HepG2 (cell line): Measurements from ENCODE around the gene SEMA3G. TPM values are rescaled to one million over a fixed set of nuclear protein-coding genes. Genes with fewer than 3 reads are reported as not detected.

Experiments used
- AFF4 ChIP-seq: sonication (generic); formaldehyde crosslinking; IDR thresholded peaks from 2 replicates; pipeline ENCODE4 v1.4.0; 2020; ENCODE audit warnings: missing genetic modification reagents
- FOXM1 ChIP-seq: sonication (generic); formaldehyde crosslinking; IDR thresholded peaks from 2 replicates; pipeline ENCODE4 v1.5.0; 2020; ENCODE audit warnings: missing genetic modification reagents
- KIAA2018 ChIP-seq: sonication (generic); formaldehyde crosslinking; IDR thresholded peaks from 2 replicates; pipeline ENCODE4 v1.5.0; 2020; ENCODE audit warnings: mild to moderate bottlenecking, missing genetic modification reagents, borderline replicate concordance
- ONECUT2 ChIP-seq: sonication (generic); formaldehyde crosslinking; IDR thresholded peaks from 2 replicates; pipeline ENCODE4 v1.4.0; 2020; ENCODE audit warnings: missing genetic modification reagents
- PHB2 ChIP-seq: fragments of 450-650 bp; IDR thresholded peaks from 2 replicates; pipeline ENCODE4 v1.6.1; 2018; ENCODE audit not compliant: partially characterized antibody
- ZFP36 ChIP-seq: fragments of 150-350 bp; IDR thresholded peaks from 2 replicates; pipeline ENCODE4 v1.6.1; 2018; ENCODE audit warnings: borderline replicate concordance, low read length, low read depth; ENCODE audit not compliant: partially characterized antibody
- ZFP82 ChIP-seq: sonication (generic); formaldehyde crosslinking; IDR thresholded peaks from 2 replicates; pipeline ENCODE4 v1.5.1; 2020; ENCODE audit warnings: mild to moderate bottlenecking, missing genetic modification reagents, borderline replicate concordance
- ZNF281 ChIP-seq: sonication (generic); formaldehyde crosslinking; IDR thresholded peaks from 2 replicates; pipeline ENCODE4 v1.4.0; 2020; ENCODE audit warnings: missing genetic modification reagents, borderline replicate concordance
- ZNF337 ChIP-seq: sonication (generic); formaldehyde crosslinking; IDR thresholded peaks from 2 replicates; pipeline ENCODE4 v1.5.1; 2020; ENCODE audit warnings: missing genetic modification reagents, low read depth, mild to moderate bottlenecking, borderline replicate concordance
- ZNF577 ChIP-seq: sonication (generic); formaldehyde crosslinking; IDR thresholded peaks from 2 replicates; pipeline ENCODE4 v1.4.0; 2020; ENCODE audit warnings: mild to moderate bottlenecking, low read depth, missing genetic modification reagents, borderline replicate concordance
- ZNF639 ChIP-seq: conservative IDR thresholded peaks from 2 replicates; pipeline ENCODE4 v1.6.1; 2018; ENCODE audit warnings: missing genetic modification reagents
- ZNF703 ChIP-seq: sonication (generic); formaldehyde crosslinking; IDR thresholded peaks from 2 replicates; pipeline ENCODE4 v1.5.1; 2020; ENCODE audit warnings: missing genetic modification reagents, mild to moderate bottlenecking, moderate library complexity, borderline replicate concordance
- polyA plus RNA-seq, 8 experiments: library from polyadenylated mRNA; depleted of rRNA in 3 of 8; stranded (reverse) in 7 of 8; unstranded in 1 of 8; fragments of >200 nt; fragmentation: Illumina TruSeq in 4 of 8; extraction: Trizol in 4 of 8; gene quantifications; 2 replicates each; pipeline versions ENCODE4 v1.2.1 to v1.2.3, GENCODE V29; 2011 to 2016; ENCODE audit warnings: low read depth in 4 of 8, missing spikeins in 1 of 8, mixed read lengths in 1 of 8; ENCODE audit not compliant: insufficient read depth in 1 of 8
- total RNA-seq, 5 experiments: library from RNA; depleted of rRNA; stranded (reverse); fragments of >200 nt; fragmentation: Illumina TruSeq; extraction: Trizol; gene quantifications; 2 replicates each; pipeline ENCODE4 v1.2.3, GENCODE V29; 2016; ENCODE audit warnings: low read depth in 1 of 5

The SEMA3G gene
- total and polyA plus RNA-seq, 2 of the 13 experiments (the other 11 are each of a cell fraction or from before 2014, with no cell fraction given) = 6.1 to 8.3 TPM

GRCh38 chr3:52429779-52430415 is 15.0 kb downstream of the SEMA3G start (continued):
- no peak for TF ChIP-seq ZFP36
- TF ChIP-seq ONECUT2 (CRISPR knock-in tag) = no peak
- TF ChIP-seq AFF4 (CRISPR knock-in tag) = no peak
- no peak for TF ChIP-seq KIAA2018 (CRISPR knock-in tag)
- no peak for TF ChIP-seq ZNF639 (CRISPR knock-in tag)
- peak; percentile 65; the same call in 1 of the 2 replicates for TF ChIP-seq ZNF337 (CRISPR knock-in tag)
- TF ChIP-seq PHB2 = no peak
- TF ChIP-seq ZNF703 = no peak
- no peak for TF ChIP-seq ZNF577 (CRISPR knock-in tag)
- TF ChIP-seq ZFP82 (CRISPR knock-in tag) = no peak
- TF ChIP-seq ZNF281 = peak; percentile 56; the same call in 1 of the 2 replicates
- no peak for TF ChIP-seq FOXM1
